GM23248 (cell line): ENCODE data around the gene CTNNA3.

Source experiments
- EZH2 ChIP-seq: fragments of 200-600 bp; sonication (generic); IDR thresholded peaks from 2 replicates; pipeline ENCODE4 v1.6.1; 2018; ENCODE audit warnings: antibody characterized with exemption, mild to moderate bottlenecking; ENCODE audit not compliant: insufficient read depth, poor library complexity, severe bottlenecking
- EZH2phosphoT487 ChIP-seq: fragments of 200-600 bp; sonication (generic); IDR thresholded peaks from 2 replicates; pipeline ENCODE4 v1.6.1; 2018; ENCODE audit warnings: antibody characterized with exemption, moderate library complexity, mild to moderate bottlenecking, low read depth; ENCODE audit not compliant: insufficient read depth

DNA sequence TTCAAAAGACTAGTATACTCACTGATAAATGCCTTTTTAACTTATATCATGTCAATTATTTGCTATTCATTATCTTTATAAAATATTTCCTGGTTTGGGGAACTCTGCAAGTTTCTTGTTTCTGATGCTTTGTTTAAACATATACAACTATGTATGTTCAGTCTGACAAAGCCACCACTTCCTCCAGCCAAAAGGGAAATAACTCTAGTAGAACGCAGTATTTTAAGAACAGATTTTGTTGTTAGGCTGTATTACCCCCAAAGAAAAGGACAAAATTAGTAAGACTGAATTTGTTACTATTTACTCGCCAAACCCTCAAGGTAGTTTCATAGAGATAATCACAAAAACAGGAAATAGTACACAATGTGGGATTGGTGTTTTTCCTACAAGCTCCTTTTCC is 691.3 kb downstream of the CTNNA3 start:
- no peak for TF ChIP-seq EZH2
- TF ChIP-seq EZH2phosphoT487: no peak
